ENCODE measurements around the gene GRAP. TPM values are rescaled to one million over a fixed set of nuclear protein-coding genes. Genes with fewer than 3 reads are reported as not detected.
A peak's percentile ranks its signal among the peaks of the same experiment; 100 is the strongest.
"Not testable (repeated sequence)": the region's sequence is repeated elsewhere in the genome, so short reads cannot be mapped to it uniquely, and the experiment has no call there.

GRAP gene
- 5.9 TPM for total RNA-seq
- long read RNA-seq, transcript GRAP-201 (5 exons, 2,651 nt), result major isoform, 23 of 33 reads
- long read RNA-seq, partial matches to known transcripts, result 2 of 33 reads
- long read RNA-seq, other reads (novel, unspliced or antisense), result 7 of 33 reads

- DNase-seq (ENCODE audit: low spot score), result not testable (repeated sequence)
Measured at GRCh38 chr17:19046782-19047375, at the start of gene GRAP. Gene GRAP (minus strand): TSS chr17:19046957. CDS start chr17:19046926, 31 bp downstream.

- peak; percentile 89 for DNase-seq (ENCODE audit: low spot score)
Measured at GRCh38 chr17:19093684-19094438, 47.1 kb upstream of the GRAP start.

GRCh38 chr17:19092737-19093683 is 46.3 kb upstream of the GRAP start:
- DNase-seq (ENCODE audit: low spot score), result peak; percentile 89

- not testable (repeated sequence) for DNase-seq (ENCODE audit: low spot score)
Measured at GRCh38 chr17:19090058-19090772, 43.5 kb upstream of the GRAP start.

GRCh38 chr17:19088804-19089685 is 42.3 kb upstream of the GRAP start:
- DNase-seq (ENCODE audit: low spot score), result not testable (repeated sequence)

- not testable (repeated sequence) for DNase-seq (ENCODE audit: low spot score)
Measured at GRCh38 chr17:19077386-19077785, 30.6 kb upstream of the GRAP start.

- peak; percentile 64 for DNase-seq (ENCODE audit: low spot score)
Measured at GRCh38 chr17:19076398-19077192, 29.8 kb upstream of the GRAP start.

- DNase-seq (ENCODE audit: low spot score), result not testable (repeated sequence)
Measured at GRCh38 chr17:19070318-19071168, 23.8 kb upstream of the GRAP start.

GRCh38 chr17:19064378-19064777 is 17.6 kb upstream of the GRAP start:
- not testable (repeated sequence) for DNase-seq (ENCODE audit: low spot score)

- DNase-seq (ENCODE audit: low spot score), result peak; percentile 87
Measured at GRCh38 chr17:19063326-19063956, 16.7 kb upstream of the GRAP start.

GRCh38 chr17:19062718-19063325 is 16.1 kb upstream of the GRAP start:
- DNase-seq (ENCODE audit: low spot score), result not testable (repeated sequence)

GRCh38 chr17:19062009-19062717 is 15.4 kb upstream of the GRAP start:
- peak; percentile 91 for DNase-seq (ENCODE audit: low spot score)

GRCh38 chr17:19055447-19055846 is 8.7 kb upstream of the GRAP start:
- not testable (repeated sequence) for DNase-seq (ENCODE audit: low spot score)

GRCh38 chr17:19048826-19049225 is 2.1 kb upstream of the GRAP start:
- peak; percentile 8 for DNase-seq (ENCODE audit: low spot score)

- peak; percentile 60 for DNase-seq (ENCODE audit: low spot score)
Measured at GRCh38 chr17:19047510-19047909, 753 bp upstream of the GRAP start.

- not testable (repeated sequence) for DNase-seq (ENCODE audit: low spot score)
Measured at GRCh38 chr17:19044643-19045042, 2.1 kb downstream of the GRAP start.

All from mesenteric fat pad (tissue), 1 donor.